ENCODE data around the gene EXTL1. TPM values are rescaled to one million over a fixed set of nuclear protein-coding genes. Genes with fewer than 3 reads are reported as not detected.

The EXTL1 gene
- polyA plus RNA-seq, 1 donor (not counting 4 experiments of a cell fraction or from before 2014, with no cell fraction given), result 0.13 TPM

DNA sequence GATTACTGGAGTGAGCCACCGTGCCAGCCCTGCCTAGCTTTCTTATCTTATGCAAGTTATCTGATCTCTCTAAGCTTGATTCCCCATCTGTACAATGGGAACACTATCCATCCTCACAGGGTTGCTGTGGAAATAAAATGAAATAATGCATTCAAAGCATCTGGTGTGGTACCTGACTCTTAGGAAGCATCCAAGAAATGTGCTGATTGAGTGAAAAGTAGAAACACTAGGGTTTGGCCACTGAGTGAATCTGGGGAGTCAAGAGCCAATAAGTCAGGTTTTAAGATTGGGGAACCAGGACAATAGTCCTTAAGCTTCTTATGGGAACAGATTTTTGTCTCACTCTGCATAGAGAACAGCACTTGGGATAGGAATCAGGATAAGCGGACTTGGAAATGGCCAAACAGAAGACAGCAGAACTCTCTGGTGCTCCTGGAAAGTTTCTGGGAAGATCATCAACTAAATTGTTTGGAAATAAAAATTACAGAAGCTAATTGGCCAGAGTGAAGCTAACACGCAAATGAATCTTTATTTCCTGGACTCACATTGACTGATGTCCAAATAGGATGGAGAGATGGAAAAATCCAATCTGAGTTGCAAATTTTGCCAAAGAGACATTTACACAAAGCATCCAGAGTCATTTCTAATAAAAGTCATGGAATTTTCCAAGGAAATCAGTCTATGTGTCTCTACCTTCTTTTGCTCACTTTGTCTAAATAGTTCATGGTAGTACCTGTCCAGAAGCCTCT is 27.0 kb upstream of the EXTL1 start:
- Histone ChIP-seq H3K9ac (ENCODE audit: control insufficient read depth, extremely low read depth, insufficient read depth, low read length) (no peak overlapping the region), H3K36me3 (ENCODE audit: control insufficient read depth in 2 of 2, extremely low read depth in 1 of 2, insufficient read depth in 2 of 2, low read length in 2 of 2) (peaks cover 0 to 5% of the 10 kb centered on the region in 2 experiments), H3K4me2 (ENCODE audit: control insufficient read depth, extremely low read depth, insufficient read depth, low read depth, low read length) (no peak overlapping the region), H4K20me1 (ENCODE audit: control insufficient read depth, extremely low read depth, insufficient read depth, low read length) (no peaks in the 10 kb centered on the region), H3K27me3 (ENCODE audit: control insufficient read depth, extremely low read depth, insufficient read depth, low read length) (no peaks in the 10 kb centered on the region), H2AFZ (ENCODE audit: control insufficient read depth, low read length) (no peak overlapping the region), H3K9me3 (ENCODE audit: control insufficient read depth, low read depth, low read length) (no peaks in the 10 kb centered on the region), H3K4me3 (ENCODE audit: control insufficient read depth in 2 of 3, extremely low read depth in 1 of 3, insufficient read depth in 2 of 3, low read depth in 1 of 3, low read length in 3 of 3) (no peak overlapping the region), H3K4me1 (ENCODE audit: control insufficient read depth, extremely low read depth, insufficient read depth, low read length) (peaks cover 15% of the 10 kb centered on the region), H3K27ac (ENCODE audit: control insufficient read depth, insufficient read depth, low read length) (no peak overlapping the region), H3K79me2 (ENCODE audit: control insufficient read depth, insufficient read depth, low read length) (peaks cover 7% of the 10 kb centered on the region), H3K9me1 (ENCODE audit: control insufficient read depth, extremely low read depth, insufficient read depth, low read length) (peaks cover 2% of the 10 kb centered on the region)
- no peak for FAIRE-seq
- dilution Hi-C loops (cut with MboI; ENCODE audit: extremely low pct_ligation_motif_present, low sequenced_read_pairs), result loop anchor here (25.0 kb wide), 1 partner anchor 107 kb away; the partner anchor contains the start of gene PAQR7
- no peak for DNase-seq (ENCODE audit: low read depth, low spot score)
- no peak for TF ChIP-seq CTCF (optimal IDR thresholded peaks at IDR 0.05 in 1 of 3, IDR thresholded peaks at IDR 0.05 in 1 of 3, conservative IDR thresholded peaks at IDR 0.05 in 1 of 3; ENCODE audit: extremely low read depth in 1 of 3, insufficient read depth in 2 of 3, low read length in 3 of 3)
- TF ChIP-seq EZH2 (IDR thresholded peaks at IDR 0.05; ENCODE audit: low read length), result no peak

- Histone ChIP-seq H3K79me2 (ENCODE audit: control insufficient read depth, insufficient read depth, low read length) (peaks cover 7% of the 10 kb centered on the region), H3K4me2 (ENCODE audit: control insufficient read depth, extremely low read depth, insufficient read depth, low read depth, low read length) (peak overlapping the region; percentile 88), H4K20me1 (ENCODE audit: control insufficient read depth, extremely low read depth, insufficient read depth, low read length) (no peaks in the 10 kb centered on the region), H3K36me3 (ENCODE audit: control insufficient read depth in 2 of 2, extremely low read depth in 1 of 2, insufficient read depth in 2 of 2, low read length in 2 of 2) (peaks cover 0 to 1% of the 10 kb centered on the region in 2 experiments), H3K9me3 (ENCODE audit: control insufficient read depth, low read depth, low read length) (no peaks in the 10 kb centered on the region), H3K9me1 (ENCODE audit: control insufficient read depth, extremely low read depth, insufficient read depth, low read length) (peaks cover 2% of the 10 kb centered on the region), H3K4me3 (ENCODE audit: control insufficient read depth in 2 of 3, extremely low read depth in 1 of 3, insufficient read depth in 2 of 3, low read depth in 1 of 3, low read length in 3 of 3) (peak overlapping the region; percentile 65 to 92 (median 90)), H3K27ac (ENCODE audit: control insufficient read depth, insufficient read depth, low read length) (peak overlapping the region; percentile 75), H3K27me3 (ENCODE audit: control insufficient read depth, extremely low read depth, insufficient read depth, low read length) (no peaks in the 10 kb centered on the region), H3K9ac (ENCODE audit: control insufficient read depth, extremely low read depth, insufficient read depth, low read length) (peak overlapping the region; percentile 81), H3K4me1 (ENCODE audit: control insufficient read depth, extremely low read depth, insufficient read depth, low read length) (peaks cover 15% of the 10 kb centered on the region), H2AFZ (ENCODE audit: control insufficient read depth, low read length) (peak overlapping the region; percentile 88)
- dilution Hi-C loops (cut with MboI; ENCODE audit: extremely low pct_ligation_motif_present, low sequenced_read_pairs), result loop anchor here (25.0 kb wide), 1 partner anchor 110 kb away; the partner anchor contains the start of gene PAQR7
- DNase-seq (ENCODE audit: low read depth, low spot score) (no peak), FAIRE-seq (no peak)
- TF ChIP-seq CTCF (optimal IDR thresholded peaks at IDR 0.05 in 1 of 3, IDR thresholded peaks at IDR 0.05 in 1 of 3, conservative IDR thresholded peaks at IDR 0.05 in 1 of 3; ENCODE audit: extremely low read depth in 1 of 3, insufficient read depth in 2 of 3, low read length in 3 of 3) (no peak), EZH2 (IDR thresholded peaks at IDR 0.05; ENCODE audit: low read length) (no peak)
Measured at GRCh38 chr1:25996966-25997827, 24.4 kb upstream of the EXTL1 start.
